Globus pallidus (tissue), 1 donor: ENCODE data around the gene TRIM26.

Source experiments
- DNase-seq: peaks from one replicate; pipeline ENCODE4 v3.0.0-alpha.2; 2015; ENCODE audit warnings: low spot score

TRIM26 gene

DNA sequence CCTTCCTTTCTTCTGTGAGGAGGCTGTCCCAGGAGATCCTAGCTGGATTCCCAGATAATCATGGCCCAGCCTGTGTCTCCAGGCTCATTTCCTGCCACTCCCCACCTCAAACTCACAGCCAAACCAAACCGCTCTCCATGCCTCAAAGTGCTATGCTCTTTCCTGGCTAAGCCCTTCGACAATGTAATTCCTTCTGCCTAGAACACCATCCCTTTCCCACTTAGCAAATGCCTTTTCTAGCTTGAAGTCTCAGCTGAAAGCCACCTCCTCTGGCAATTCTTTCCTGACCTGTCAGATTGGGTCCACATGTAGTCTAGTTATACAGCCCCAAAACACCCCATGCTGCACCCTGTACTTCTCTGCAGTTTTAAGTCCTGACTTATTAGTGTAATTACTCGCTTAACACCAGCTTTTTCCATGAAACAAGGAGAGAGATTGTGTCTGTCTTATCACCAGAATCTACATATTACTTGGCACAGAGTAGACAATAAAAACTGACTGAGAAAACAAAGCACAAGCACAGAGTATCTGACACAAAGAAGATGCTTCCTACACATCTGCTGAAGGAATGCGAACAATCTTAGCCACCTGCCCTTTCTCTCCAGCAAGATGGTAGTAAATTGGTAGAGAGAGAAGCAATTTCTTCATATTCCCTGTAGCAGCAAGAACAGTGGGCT lies 5.4 kb downstream of the TRIM26 start:
- DNase-seq: no peak

- DNase-seq: no peak
Measured at GRCh38 chr6:30206799-30207618, 6.2 kb downstream of the TRIM26 start.

DNA sequence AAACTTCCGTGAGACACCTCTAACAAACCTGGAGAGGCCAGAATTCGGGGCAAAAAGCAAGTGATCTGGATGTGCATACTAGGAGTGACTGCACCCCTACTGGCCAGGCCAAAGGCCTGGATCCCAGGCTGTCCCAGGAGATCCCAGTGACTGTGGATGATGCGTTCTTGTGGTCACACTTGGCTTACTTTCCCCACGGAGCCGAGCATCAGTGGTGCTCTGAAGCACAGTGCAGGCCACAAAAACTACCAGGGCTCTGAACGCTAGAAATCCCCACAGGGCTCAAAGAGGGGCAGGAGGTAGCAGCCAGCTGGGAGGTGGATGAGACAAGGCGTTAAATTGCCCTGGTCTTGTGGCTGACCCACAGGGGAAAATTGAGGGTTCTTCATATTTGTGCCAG lies 7.1 kb downstream of the TRIM26 start:
- DNase-seq: no peak

GRCh38 chr6:30204116-30204515 lies 9.1 kb downstream of the TRIM26 start:
- DNase-seq: peak; percentile 37

DNA sequence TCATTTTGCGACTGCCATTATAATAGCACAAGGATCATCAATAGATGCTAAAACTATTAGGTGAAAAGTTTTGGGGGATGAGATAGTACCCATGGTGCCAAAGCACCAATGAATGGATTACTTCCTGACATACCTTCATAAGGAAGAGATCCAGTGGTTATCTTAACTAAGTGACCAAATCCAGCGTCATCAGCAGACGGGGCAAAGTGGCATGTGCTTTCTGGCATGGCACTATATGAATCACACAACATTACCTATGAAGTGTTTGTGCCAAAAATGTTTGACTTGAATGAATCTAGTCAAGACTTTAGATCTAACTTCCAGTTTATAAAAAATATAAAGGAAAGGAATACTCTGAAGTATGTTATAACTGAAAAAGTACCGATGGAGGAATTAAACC lies 10.8 kb downstream of the TRIM26 start:
- DNase-seq: no peak

- no peak for DNase-seq
Measured at GRCh38 chr6:30200551-30201281, 12.5 kb downstream of the TRIM26 start.

GRCh38 chr6:30198166-30199084 lies 14.8 kb downstream of the TRIM26 start:
- DNase-seq: no peak

GRCh38 chr6:30196376-30196775 lies 16.8 kb downstream of the TRIM26 start:
- no peak for DNase-seq

GRCh38 chr6:30195951-30196350 lies 17.3 kb downstream of the TRIM26 start:
- no peak for DNase-seq

DNA sequence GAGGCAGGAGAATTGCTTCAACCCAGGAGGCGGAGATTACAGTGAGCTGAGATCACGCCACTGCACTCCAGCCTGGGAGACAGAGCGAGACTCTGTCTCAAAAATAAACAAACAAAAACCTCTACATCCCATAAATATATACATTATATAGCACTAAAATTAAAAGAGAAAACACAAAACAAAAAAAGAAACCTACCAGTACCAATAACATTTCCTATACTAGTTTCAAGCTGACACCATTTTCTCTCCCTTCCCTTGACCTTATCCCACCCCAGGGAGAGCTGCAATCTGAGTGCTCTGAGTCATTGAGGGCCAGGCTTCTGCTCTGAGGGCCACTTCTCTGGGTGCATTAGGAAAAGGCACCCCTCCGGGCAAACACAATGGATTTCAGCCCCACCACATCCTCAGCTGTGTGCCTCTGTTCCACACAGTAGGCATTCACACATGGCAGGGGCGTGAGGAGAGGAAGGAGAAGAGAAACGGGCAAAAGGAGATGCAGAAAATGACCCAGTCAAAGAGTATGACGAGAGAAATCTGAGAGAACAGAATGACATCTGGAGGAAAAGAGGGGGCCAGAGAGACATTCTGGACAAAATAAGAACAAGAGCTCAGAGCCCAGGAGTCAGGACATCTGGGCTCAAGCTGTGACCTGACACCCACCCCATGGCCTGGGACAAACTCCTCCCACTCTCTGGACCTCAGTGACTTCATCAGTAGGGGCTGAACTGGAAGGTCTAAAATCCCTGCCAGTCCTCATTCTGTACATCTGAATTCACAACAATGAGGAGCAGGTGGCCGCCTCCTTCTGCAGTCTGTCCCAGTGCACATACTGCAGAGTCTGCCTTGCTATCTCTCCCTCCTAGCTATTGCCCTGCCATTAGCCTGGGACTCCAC lies 18.2 kb downstream of the TRIM26 start:
- DNase-seq: no peak

- DNase-seq: no peak
Measured at GRCh38 chr6:30192076-30192475, 21.1 kb downstream of the TRIM26 start.

- no peak for DNase-seq
Measured at GRCh38 chr6:30188541-30188940, 24.7 kb downstream of the TRIM26 start.

DNA sequence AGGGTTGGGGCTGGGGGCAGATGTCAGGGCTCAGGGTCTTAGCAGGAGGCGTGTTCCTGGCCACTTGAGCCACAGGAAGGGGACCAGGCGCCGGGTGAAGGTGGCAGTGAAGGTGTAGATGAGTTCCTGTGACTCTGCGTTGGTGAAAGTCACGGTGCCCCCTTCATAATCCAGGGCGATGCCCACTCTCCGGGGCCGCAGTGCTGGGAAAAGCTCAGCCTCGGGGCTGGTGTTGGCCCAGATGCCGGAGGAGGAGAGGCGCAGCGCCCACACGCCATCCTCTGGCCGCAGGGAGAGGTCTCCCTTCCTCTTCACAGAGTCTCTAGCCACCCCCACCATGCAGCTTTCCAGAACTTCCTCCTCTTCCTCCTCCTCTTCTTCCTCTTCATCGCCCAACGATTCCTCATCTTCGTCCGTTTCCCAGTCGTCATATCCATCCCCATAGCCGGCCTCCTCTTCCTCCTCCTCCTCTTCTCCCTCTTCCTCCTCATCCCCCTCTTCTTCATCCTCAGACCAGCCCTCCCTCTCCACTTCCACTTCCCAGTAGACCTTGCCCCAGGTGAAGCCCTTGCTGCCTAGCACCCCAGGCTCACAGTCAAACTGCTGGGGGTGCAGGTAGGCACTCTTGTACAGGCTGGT lies 27.2 kb downstream of the TRIM26 start:
- DNase-seq: no peak

GRCh38 chr6:30184417-30185031 lies 28.7 kb downstream of the TRIM26 start:
- DNase-seq: no peak

GRCh38 chr6:30180145-30180544 lies 33.1 kb downstream of the TRIM26 start:
- DNase-seq: no peak

DNA sequence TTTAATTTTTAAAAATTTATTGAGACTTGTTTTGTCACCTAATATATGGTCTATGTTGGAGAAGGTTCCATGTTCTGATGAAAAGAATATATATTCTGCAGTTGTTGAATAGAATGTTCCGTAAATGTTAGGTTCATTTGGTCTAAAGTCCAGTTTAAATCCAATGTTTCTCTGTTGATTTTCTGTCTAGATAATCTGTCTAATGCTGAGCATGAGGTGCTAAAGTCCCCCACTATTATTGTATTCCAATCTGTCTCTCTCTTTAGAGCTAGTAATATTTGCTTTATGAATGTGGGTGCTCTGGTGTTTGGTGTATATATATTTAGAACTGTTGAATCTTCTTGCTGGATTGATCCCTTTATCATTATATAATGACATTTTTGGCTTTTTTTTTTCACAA lies 34.4 kb downstream of the TRIM26 start:
- no peak for DNase-seq

- no peak for DNase-seq
Measured at GRCh38 chr6:30175765-30176164, 37.4 kb downstream of the TRIM26 start.

DNA sequence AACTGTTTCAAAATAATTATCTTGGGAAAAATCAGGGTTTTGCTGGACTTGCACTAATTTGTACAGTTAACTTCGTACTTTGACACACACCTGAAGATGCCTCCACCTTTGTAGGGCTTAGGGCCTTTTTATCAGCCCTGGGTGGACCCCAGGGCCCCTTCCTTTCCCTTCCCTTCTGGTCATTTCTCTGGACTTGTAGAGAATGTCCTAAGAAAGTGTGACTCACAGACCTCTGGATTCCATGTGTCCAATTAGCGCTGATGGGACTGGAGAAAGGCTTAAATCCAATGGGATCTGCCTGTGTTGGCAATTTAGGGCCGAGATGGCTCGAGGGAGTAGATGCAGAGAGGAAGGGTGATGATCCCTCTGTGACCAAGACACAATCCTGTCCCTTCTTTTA lies 40.5 kb downstream of the TRIM26 start:
- no peak for DNase-seq

DNA sequence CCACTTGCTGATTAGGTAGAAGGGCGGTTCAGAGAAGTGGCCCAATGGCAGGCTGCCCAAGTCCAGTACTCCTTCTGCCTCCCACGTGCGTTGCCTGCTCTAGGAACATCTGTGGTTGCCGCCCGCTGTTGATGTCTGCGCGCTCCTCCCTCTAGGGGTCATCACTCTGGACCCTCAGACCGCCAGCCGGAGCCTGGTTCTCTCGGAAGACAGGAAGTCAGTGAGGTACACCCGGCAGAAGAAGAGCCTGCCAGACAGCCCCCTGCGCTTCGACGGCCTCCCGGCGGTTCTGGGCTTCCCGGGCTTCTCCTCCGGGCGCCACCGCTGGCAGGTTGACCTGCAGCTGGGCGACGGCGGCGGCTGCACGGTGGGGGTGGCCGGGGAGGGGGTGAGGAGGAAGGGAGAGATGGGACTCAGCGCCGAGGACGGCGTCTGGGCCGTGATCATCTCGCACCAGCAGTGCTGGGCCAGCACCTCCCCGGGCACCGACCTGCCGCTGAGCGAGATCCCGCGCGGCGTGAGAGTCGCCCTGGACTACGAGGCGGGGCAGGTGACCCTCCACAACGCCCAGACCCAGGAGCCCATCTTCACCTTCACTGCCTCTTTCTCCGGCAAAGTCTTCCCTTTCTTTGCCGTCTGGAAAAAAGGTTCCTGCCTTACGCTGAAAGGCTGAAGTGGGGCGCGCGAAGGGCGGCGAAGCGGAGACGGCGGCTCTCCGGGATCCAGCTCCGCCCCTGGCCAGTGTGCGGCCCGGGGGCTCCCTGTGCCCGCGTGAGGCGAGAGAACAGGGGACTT lies 41.3 kb downstream of the TRIM26 start:
- no peak for DNase-seq
